SK-N-SH (cell line): Measurements from ENCODE around the gene MPEG1. TPM values are rescaled to one million over a fixed set of nuclear protein-coding genes. Genes with fewer than 3 reads are reported as not detected.

Experiments used
- CTCF ChIA-PET: fragments of 300-600, 350-600 bp; formaldehyde crosslinking; extraction: SDS; loops from one replicate; lab custom pipeline; 2021; lab: Yijun Ruan, JAX
- POLR2A ChIA-PET: fragments of 350-600 bp; sonication (Branson Sonifier 250); formaldehyde crosslinking; extraction: SDS; loops from one replicate; lab custom pipeline; 2020; ENCODE audit warnings: antibody characterized with exemption, inconsistent platforms; lab: Yijun Ruan, JAX
- DNase-seq: peaks from one replicate; pipeline ENCODE4 v3.0.0; 2012
- H2AFZ ChIP-seq: fragments of 200-600 bp; sonication (generic); 2 replicates; pipeline ENCODE4 v1.8.1; 2016; ENCODE audit warnings: antibody characterized with exemption, mild to moderate bottlenecking, low read depth
- H3F3A ChIP-seq: fragments of 200-600 bp; sonication (generic); replicated peaks from 2 replicates; pipeline ENCODE3; 2016; ENCODE audit warnings: antibody characterized with exemption, mild to moderate bottlenecking; ENCODE audit not compliant: insufficient read depth
- H3K27ac ChIP-seq, 2 experiments: fragments of 200-500 bp in 1 of 2; fragments of 200-600 bp in 1 of 2; sonication (Bioruptor generic) in 1 of 2; sonication (generic), shearing (Covaris generic) in 1 of 2; 2 replicates each; pipeline versions ENCODE4 v1.5.1 to v1.6.1; 2014 to 2016; ENCODE audit warnings: low read depth in 2 of 2, inconsistent platforms in 1 of 2, low read length in 1 of 2, mild to moderate bottlenecking in 1 of 2, mixed read lengths in 1 of 2
- H3K27me3 ChIP-seq: fragments of 200-600 bp; sonication (generic), shearing (Covaris generic); 2 replicates; pipeline ENCODE4 v1.6.1; 2016; ENCODE audit warnings: mixed run types; ENCODE audit not compliant: insufficient read depth
- H3K36me3 ChIP-seq, 2 experiments: fragments of 200-500 bp in 1 of 2; fragments of 200-600 bp in 1 of 2; sonication (Bioruptor generic) in 1 of 2; sonication (generic) in 1 of 2; replicated peaks in 1 of 2; 2 replicates each; pipeline versions ENCODE3 to v1.5.1; 2014 to 2016; ENCODE audit warnings: low read length in 1 of 2, mild to moderate bottlenecking in 1 of 2; ENCODE audit not compliant: insufficient read depth in 2 of 2, control insufficient read depth in 1 of 2
- H3K4me1 ChIP-seq, 2 experiments: fragments of 200-500 bp in 1 of 2; fragments of 200-600 bp in 1 of 2; sonication (Bioruptor generic) in 1 of 2; sonication (generic), shearing (Covaris generic) in 1 of 2; 2 replicates each; pipeline versions ENCODE4 v1.5.1 to v1.6.1; 2014 to 2016; ENCODE audit warnings: low read depth in 1 of 2, low read length in 1 of 2, mixed run types in 1 of 2; ENCODE audit not compliant: insufficient read depth in 2 of 2, control insufficient read depth in 1 of 2
- H3K4me2 ChIP-seq: fragments of 200-600 bp; sonication (generic), shearing (Covaris generic); 2 replicates; pipeline ENCODE4 v1.6.1; 2017; ENCODE audit warnings: mixed run types
- H3K4me3 ChIP-seq, 2 experiments: fragments of 200-500 bp in 1 of 2; fragments of 200-600 bp in 1 of 2; sonication (Bioruptor generic) in 1 of 2; sonication (generic), shearing (Covaris generic) in 1 of 2; 2 replicates each; pipeline versions ENCODE4 v1.5.1 to v1.8.1; 2014 to 2016; ENCODE audit warnings: low read depth in 2 of 2, inconsistent platforms in 1 of 2, low read length in 1 of 2, mild to moderate bottlenecking in 1 of 2, mixed read lengths in 1 of 2, moderate library complexity in 1 of 2
- H3K79me2 ChIP-seq: fragments of 200-600 bp; sonication (generic); 2 replicates; pipeline ENCODE4 v1.8.1; 2017; ENCODE audit warnings: mild to moderate bottlenecking; ENCODE audit not compliant: insufficient read depth
- H3K9ac ChIP-seq: fragments of 200-600 bp; sonication (generic); 2 replicates; pipeline ENCODE4 v1.6.1; 2017; ENCODE audit warnings: mixed run types
- H3K9me2 ChIP-seq: fragments of 200-600 bp; sonication (generic); 2 replicates; pipeline ENCODE4 v1.6.1; 2017; ENCODE audit warnings: mixed run types
- H3K9me3 ChIP-seq: fragments of 200-600 bp; sonication (generic); 2 replicates; pipeline ENCODE4 v1.6.1; 2017; ENCODE audit warnings: mixed run types, mild to moderate bottlenecking, moderate library complexity
- H4K20me1 ChIP-seq: fragments of 200-600 bp; sonication (generic); 2 replicates; pipeline ENCODE4 v1.6.1; 2017; ENCODE audit warnings: mild to moderate bottlenecking, mixed run types; ENCODE audit not compliant: insufficient read depth
- CTCF ChIP-seq: fragments of 200-600 bp; sonication (generic); IDR thresholded peaks from 2 replicates; pipeline ENCODE4 v1.6.1; 2017; ENCODE audit warnings: antibody characterized with exemption, mild to moderate bottlenecking, moderate library complexity
- EP300 ChIP-seq, 2 experiments: IDR thresholded peaks; 2 replicates each; pipeline versions ENCODE4 v1.4.0 to v1.6.1; 2012; ENCODE audit warnings: borderline replicate concordance in 1 of 2, low read depth in 1 of 2, low read length in 1 of 2
- EZH2phosphoT487 ChIP-seq: fragments of 200-600 bp; sonication (generic); IDR thresholded peaks from 2 replicates; pipeline ENCODE4 v1.6.1; 2017; ENCODE audit warnings: low read depth, mixed run types, mild to moderate bottlenecking, antibody characterized with exemption, moderate library complexity, borderline replicate concordance
- FOXM1 ChIP-seq: IDR thresholded peaks from 2 replicates; pipeline ENCODE4 v1.4.0; 2012; ENCODE audit warnings: low read depth, mild to moderate bottlenecking
- GABPA ChIP-seq: IDR thresholded peaks from 2 replicates; pipeline ENCODE4 v1.4.0; 2012; ENCODE audit warnings: low read depth, mild to moderate bottlenecking
- JUND ChIP-seq: IDR thresholded peaks from 2 replicates; pipeline ENCODE4 v1.4.0; 2012
- NFIC ChIP-seq: IDR thresholded peaks from 2 replicates; pipeline ENCODE4 v1.4.0; 2012; ENCODE audit warnings: borderline replicate concordance
- NRF1 ChIP-seq: IDR thresholded peaks from 2 replicates; pipeline ENCODE4 v1.6.1; 2012; ENCODE audit warnings: low read depth, mild to moderate bottlenecking, low read length
- POLR2AphosphoS5 ChIP-seq: IDR thresholded peaks from 2 replicates; pipeline ENCODE4 v1.6.1; 2012; ENCODE audit warnings: low read depth, low read length
- RAD21 ChIP-seq: IDR thresholded peaks from 2 replicates; pipeline ENCODE4 v1.6.1; 2012; ENCODE audit warnings: mild to moderate bottlenecking, low read length
- REST ChIP-seq: IDR thresholded peaks from 2 replicates; pipeline ENCODE4 v1.6.1; 2012; ENCODE audit warnings: mild to moderate bottlenecking, low read depth, low read length, moderate library complexity
- RFX5 ChIP-seq: IDR thresholded peaks from 2 replicates; pipeline ENCODE4 v1.6.1; 2012; ENCODE audit warnings: mild to moderate bottlenecking, improper control_type of control experiment, low read length
- TCF12 ChIP-seq: IDR thresholded peaks from 2 replicates; pipeline ENCODE4 v1.4.0; 2012
- USF1 ChIP-seq: IDR thresholded peaks from 2 replicates; pipeline ENCODE4 v1.4.0; 2012; ENCODE audit warnings: low read depth, borderline replicate concordance
- USF2 ChIP-seq: fragments of 150-350 bp; IDR thresholded peaks from 2 replicates; pipeline ENCODE4 v1.6.1; 2017; ENCODE audit warnings: antibody characterized with exemption, low read length, low read depth, borderline replicate concordance
- WGBS: methylation state at CpG from one replicate; pipeline ENCODE4 v1.1.6; 2017; ENCODE audit warnings: low lambda C conversion rate; 5-methylcytosine and 5-hydroxymethylcytosine counted together
- polyA plus RNA-seq, 3 experiments: library from polyadenylated mRNA; depleted of rRNA; stranded (reverse); fragments of >200 nt; gene quantifications; 2 replicates each; pipeline ENCODE4 v1.2.3, GENCODE V29; 2012

The MPEG1 gene
- polyA plus RNA-seq, 1 of the 3 experiments (the other 2 are of a cell fraction): not detected

- TF ChIP-seq POLR2AphosphoS5 (no peak), CTCF (no peak), USF2 (no peak)
These were observed 36.8 kb upstream of the MPEG1 start (continued) for GRCh38 chr11:59249535-59249934.

GRCh38 chr11:59247531-59248227, 35.0 kb upstream of the MPEG1 start:
- DNase-seq: no peak
- WGBS: 0% methylated on average over 2 of the region's 2 CpGs
- H3K4me2 ChIP-seq: no peak overlapping the region
- no peaks in the 10 kb centered on the region for H3K79me2 ChIP-seq
- H2AFZ ChIP-seq: no peak overlapping the region
- no peak for TF ChIP-seq NRF1
- TF ChIP-seq RAD21: no peak
- no peak for TF ChIP-seq USF1
- TF ChIP-seq EP300 (IDR thresholded peaks at IDR 0.05; ENCODE audit: borderline replicate concordance in 1 of 2, low read depth in 1 of 2, low read length in 1 of 2): no peak
- no peak for TF ChIP-seq FOXM1
- H3F3A ChIP-seq: no peaks in the 10 kb centered on the region
- no peaks in the 10 kb centered on the region for H3K9me3 ChIP-seq
- no peak overlapping the region for H3K9ac ChIP-seq
- POLR2A ChIA-PET: no interaction called here
- CTCF ChIA-PET: interaction anchor here (1.1 kb wide), 1 partner anchor 182 kb away, joined by 3 read pairs; no protein-coding TSS in a partner anchor
- H3K27me3 ChIP-seq: peaks cover 4% of the 10 kb centered on the region; the same call in 1 of the 2 replicates
- H3K4me1 ChIP-seq: no peaks in the 10 kb centered on the region
- H4K20me1 ChIP-seq: no peaks in the 10 kb centered on the region
- H3K36me3 ChIP-seq: no peaks in the 10 kb centered on the region
- H3K27ac ChIP-seq: no peak overlapping the region
- H3K9me2 ChIP-seq: no peaks in the 10 kb centered on the region
- H3K4me3 ChIP-seq: no peak overlapping the region

GRCh38 chr11:59243633-59244032, 30.9 kb upstream of the MPEG1 start:
- POLR2A ChIA-PET: no interaction called here
- no peak overlapping the region for H3K9ac ChIP-seq
- H3K79me2 ChIP-seq: no peaks in the 10 kb centered on the region
- no peak overlapping the region for H3K4me3 ChIP-seq
- DNase-seq: no peak
- peaks cover 4% of the 10 kb centered on the region; the same call in 1 of the 2 replicates for H3K27me3 ChIP-seq
- H3K9me2 ChIP-seq: no peaks in the 10 kb centered on the region
- H3F3A ChIP-seq: no peaks in the 10 kb centered on the region
- peaks cover 4% of the 10 kb centered on the region; the same call in 1 of the 2 replicates for H3K9me3 ChIP-seq
- WGBS: 0% methylated on average over 1 of the region's 1 CpG
- H2AFZ ChIP-seq: no peak overlapping the region
- H3K27ac ChIP-seq: no peak overlapping the region
- no peak overlapping the region for H3K4me2 ChIP-seq
- no peaks in the 10 kb centered on the region for H4K20me1 ChIP-seq
- H3K36me3 ChIP-seq: no peaks in the 10 kb centered on the region
- H3K4me1 ChIP-seq: no peaks in the 10 kb centered on the region
- CTCF ChIA-PET: no interaction called here
- TF ChIP-seq USF1 (no peak), REST (no peak), JUND (no peak), TCF12 (no peak), GABPA (no peak), NFIC (no peak), RFX5 (no peak), EZH2phosphoT487 (no peak), FOXM1 (no peak), EP300 (IDR thresholded peaks at IDR 0.05; ENCODE audit: borderline replicate concordance in 1 of 2, low read depth in 1 of 2, low read length in 1 of 2) (no peak)
